Measurements from ENCODE around the gene TTLL9.

TTLL9 gene

GRCh38 chr20:31936420-31936819 is 66.0 kb downstream of the TTLL9 start:
- no peak for TF ChIP-seq ZNF274 (IDR thresholded peaks at IDR 0.05; ENCODE audit: low read depth, low read length)
- no peak overlapping the region for H3K4me3 ChIP-seq (ENCODE audit: low read length)

DNA sequence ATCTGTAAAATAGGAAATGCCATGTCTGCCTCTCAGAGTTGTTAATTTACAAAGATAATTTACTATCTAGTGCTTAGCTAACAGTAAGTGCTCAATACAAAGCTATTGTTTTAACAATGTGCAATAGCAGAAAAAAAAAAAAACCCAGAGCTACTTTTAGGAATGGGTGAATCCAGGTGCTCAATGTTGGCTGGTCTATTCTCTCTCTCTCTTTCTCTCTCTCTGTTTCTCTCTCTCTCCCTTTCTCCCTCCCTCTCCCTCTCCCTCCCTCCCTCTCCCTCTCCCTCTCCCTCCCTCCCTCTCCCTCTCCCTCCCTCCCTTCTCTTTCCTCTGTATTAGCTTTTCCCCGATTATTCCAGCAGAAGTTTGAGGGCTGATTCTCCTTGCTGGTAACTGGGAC is 67.4 kb downstream of the TTLL9 start:
- TF ChIP-seq ZNF274 (IDR thresholded peaks at IDR 0.05; ENCODE audit: low read depth, low read length): no peak
- no peak overlapping the region for H3K4me3 ChIP-seq (ENCODE audit: low read length)

- TF ChIP-seq ZNF274 (IDR thresholded peaks at IDR 0.05; ENCODE audit: low read depth, low read length): no peak
- no peak overlapping the region for H3K4me3 ChIP-seq (ENCODE audit: low read length)
These were observed 69.2 kb downstream of the TTLL9 start for GRCh38 chr20:31939661-31940060.

DNA sequence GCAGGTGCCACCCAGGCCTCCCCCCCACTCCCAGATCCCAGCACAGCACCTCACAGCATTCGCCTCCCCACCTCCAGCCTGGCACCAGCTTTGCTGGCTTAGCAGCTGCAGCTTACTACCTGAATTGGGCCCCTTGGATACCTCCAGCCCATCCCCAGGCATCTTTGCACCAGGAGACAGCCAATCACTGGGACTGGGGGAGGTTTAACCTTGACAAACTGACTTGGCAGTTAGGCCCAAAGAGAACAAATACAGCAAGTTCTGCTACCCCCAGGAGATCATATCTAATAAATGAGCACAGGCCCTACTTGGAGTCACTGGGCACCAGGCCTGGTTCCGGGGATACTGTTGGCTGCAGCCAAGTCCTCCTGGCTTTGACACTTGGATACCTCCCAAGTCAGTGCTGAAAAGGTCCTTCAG is 72.6 kb downstream of the TTLL9 start:
- no peak for TF ChIP-seq ZNF274 (IDR thresholded peaks at IDR 0.05; ENCODE audit: low read depth, low read length)
- no peak overlapping the region for H3K4me3 ChIP-seq (ENCODE audit: low read length)

DNA sequence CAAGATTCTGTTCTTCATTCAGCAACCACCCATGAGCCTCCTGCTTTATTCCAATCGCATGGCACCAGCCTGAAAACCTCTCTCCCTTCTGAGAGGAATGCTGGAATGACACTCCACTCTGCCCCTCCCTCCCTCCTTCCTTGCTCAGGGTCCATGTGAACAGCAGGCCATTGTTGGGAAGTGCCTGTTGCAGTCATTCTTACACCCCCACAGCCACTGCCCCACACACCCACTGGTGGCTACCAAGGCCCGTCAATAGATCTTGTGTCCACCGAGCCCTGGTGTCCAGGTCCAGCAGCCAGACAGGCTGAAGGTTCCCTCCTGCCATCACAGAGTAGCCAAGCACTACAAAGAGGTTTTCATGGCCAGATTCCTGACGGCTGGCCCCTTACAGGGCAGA is 74.9 kb downstream of the TTLL9 start:
- no peak overlapping the region for H3K4me3 ChIP-seq (ENCODE audit: low read length)
- TF ChIP-seq ZNF274 (IDR thresholded peaks at IDR 0.05; ENCODE audit: low read depth, low read length): no peak

- no peak for TF ChIP-seq ZNF274 (IDR thresholded peaks at IDR 0.05; ENCODE audit: low read depth, low read length)
- H3K4me3 ChIP-seq (ENCODE audit: low read length): no peak overlapping the region
These were observed 75.4 kb downstream of the TTLL9 start for GRCh38 chr20:31945785-31946184.

- no peak overlapping the region for H3K4me3 ChIP-seq (ENCODE audit: low read length)
- TF ChIP-seq ZNF274 (IDR thresholded peaks at IDR 0.05; ENCODE audit: low read depth, low read length): no peak
These were observed 77.6 kb downstream of the TTLL9 start for GRCh38 chr20:31948008-31948407.

DNA sequence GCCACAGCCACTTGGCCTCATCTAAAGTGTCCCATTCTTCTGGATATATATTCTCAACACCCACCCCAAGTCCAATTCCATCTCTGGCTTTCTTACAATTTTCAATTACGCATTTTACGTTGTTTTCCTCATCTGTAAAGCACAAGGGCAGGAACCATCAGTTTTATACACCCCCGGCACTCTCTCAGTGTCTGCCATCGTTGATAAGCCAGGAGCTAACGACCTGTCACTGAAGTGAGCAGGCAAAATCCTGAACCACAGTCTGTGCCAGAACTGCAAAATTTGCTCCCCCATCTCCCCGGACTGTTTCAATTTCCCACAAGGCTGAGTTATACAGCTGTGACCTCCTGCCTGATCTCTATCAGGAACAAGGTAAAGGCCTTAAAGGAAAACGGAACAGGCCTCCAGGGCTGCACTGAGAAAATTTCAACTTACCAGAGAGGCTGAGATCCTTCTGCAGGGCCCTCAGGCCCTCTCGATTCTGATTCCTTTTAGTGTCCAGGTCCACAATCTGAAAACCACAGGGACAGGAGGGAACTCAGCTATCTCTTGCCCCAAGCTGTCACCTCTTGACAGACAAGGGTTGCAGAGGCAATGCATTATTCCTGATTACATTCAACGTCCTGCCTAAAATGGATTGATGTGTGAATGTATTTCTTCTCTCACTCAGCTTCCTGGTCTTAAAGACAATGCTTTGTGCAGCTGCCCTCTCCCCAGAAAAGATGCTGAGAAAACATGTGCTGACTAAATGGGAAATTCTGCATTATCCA is 79.6 kb downstream of the TTLL9 start:
- no peak for TF ChIP-seq ZNF274 (IDR thresholded peaks at IDR 0.05; ENCODE audit: low read depth, low read length)
- H3K4me3 ChIP-seq (ENCODE audit: low read length): peak overlapping the region; percentile 95

- no peak for TF ChIP-seq ZNF274 (IDR thresholded peaks at IDR 0.05; ENCODE audit: low read depth, low read length)
- peak overlapping the region; percentile 95 for H3K4me3 ChIP-seq (ENCODE audit: low read length)
These were observed 80.7 kb downstream of the TTLL9 start for GRCh38 chr20:31951203-31951529.

GRCh38 chr20:31951530-31952453 is 81.4 kb downstream of the TTLL9 start, which contains the start of gene PDRG1:
Gene PDRG1 (minus strand): TSS chr20:31952046. CDS start chr20:31951961, 85 bp downstream.
- TF ChIP-seq ZNF274 (IDR thresholded peaks at IDR 0.05; ENCODE audit: low read depth, low read length): no peak
- H3K4me3 ChIP-seq (ENCODE audit: low read length): peak within 1 kb of the TSS; percentile 95

DNA sequence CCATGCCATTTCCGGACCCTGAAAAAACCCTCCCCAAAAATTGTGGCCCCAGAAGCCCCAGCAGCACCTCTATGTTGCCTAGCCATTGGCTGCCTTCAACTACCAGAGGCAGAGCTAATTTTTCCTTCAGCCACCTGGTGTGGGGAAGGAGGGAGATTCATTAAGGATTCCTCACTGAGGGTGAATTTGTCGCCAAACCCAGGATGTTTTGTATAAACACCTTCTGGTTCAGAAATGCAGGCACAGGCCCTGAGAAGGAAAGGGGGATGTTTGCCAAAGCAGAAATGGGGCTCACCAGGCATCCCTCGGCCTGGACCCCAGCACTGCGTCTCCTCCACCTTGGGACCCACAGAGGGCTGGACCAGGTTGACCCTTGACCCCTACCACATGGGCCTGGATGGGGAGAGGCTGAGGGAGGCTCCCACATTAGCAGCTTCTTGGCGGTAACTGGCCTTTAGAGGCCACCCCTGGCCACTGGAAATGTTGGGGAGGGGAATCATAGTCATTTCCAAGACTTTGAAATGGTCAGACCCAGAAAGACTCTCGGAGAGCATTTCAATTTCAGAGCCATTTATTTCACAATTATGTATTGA is 83.2 kb downstream of the TTLL9 start:
- TF ChIP-seq ZNF274 (IDR thresholded peaks at IDR 0.05; ENCODE audit: low read depth, low read length): no peak
- no peak overlapping the region for H3K4me3 ChIP-seq (ENCODE audit: low read length)

- no peak for TF ChIP-seq ZNF274 (IDR thresholded peaks at IDR 0.05; ENCODE audit: low read depth, low read length)
- no peak overlapping the region for H3K4me3 ChIP-seq (ENCODE audit: low read length)
These were observed 84.1 kb downstream of the TTLL9 start for GRCh38 chr20:31954500-31954899.

GRCh38 chr20:31956556-31957526 is 86.4 kb downstream of the TTLL9 start:
- H3K4me3 ChIP-seq (ENCODE audit: low read length): no peak overlapping the region
- no peak for TF ChIP-seq ZNF274 (IDR thresholded peaks at IDR 0.05; ENCODE audit: low read depth, low read length)

Data from GM08714 (cell line).